CD4-positive, alpha-beta T cell treated with Interleukin-4 for 1 hour (primary cell): ENCODE data around the gene KRTAP29-1.

ENCODE experiments used
- DNase-seq, 2 donors: peaks; one replicate each; pipeline ENCODE4 v3.0.0-alpha.2; 2020 to 2022

The KRTAP29-1 gene

DNA sequence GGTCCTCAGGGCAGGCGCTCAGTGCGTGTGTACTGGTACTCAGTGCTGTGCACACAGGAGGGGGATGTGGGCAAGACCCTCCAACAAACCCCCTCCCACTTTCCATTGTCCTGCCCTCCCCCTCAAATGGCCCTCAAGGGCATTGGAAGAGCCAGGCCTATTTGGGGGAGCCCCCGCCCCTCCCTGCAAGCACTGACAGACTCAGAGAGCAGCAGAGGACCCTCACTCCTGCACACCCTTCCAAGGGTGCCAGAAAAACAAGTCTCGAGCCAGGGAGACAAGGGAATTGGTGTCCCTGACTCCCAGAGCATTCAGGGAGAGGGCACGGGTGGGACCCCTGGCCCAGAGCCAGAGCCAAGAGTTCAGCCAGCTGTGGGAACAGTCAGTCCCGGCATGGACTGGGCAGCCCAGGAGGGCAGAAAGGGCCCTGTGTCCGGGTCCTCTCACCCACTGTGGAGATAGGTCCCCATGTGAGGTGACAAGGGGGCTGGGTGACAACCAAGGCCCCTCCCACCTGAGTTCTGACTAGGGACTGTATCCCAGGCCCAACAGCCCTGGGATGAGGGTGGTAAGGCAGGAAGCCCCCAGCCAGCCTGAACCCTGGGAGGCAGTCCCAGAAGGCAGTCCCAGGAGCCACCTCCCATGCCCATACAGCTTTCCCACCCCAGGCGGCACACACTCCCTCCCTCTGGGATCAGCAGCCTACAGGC is 24.9 kb upstream of the KRTAP29-1 start:
- DNase-seq: no peak

DNA sequence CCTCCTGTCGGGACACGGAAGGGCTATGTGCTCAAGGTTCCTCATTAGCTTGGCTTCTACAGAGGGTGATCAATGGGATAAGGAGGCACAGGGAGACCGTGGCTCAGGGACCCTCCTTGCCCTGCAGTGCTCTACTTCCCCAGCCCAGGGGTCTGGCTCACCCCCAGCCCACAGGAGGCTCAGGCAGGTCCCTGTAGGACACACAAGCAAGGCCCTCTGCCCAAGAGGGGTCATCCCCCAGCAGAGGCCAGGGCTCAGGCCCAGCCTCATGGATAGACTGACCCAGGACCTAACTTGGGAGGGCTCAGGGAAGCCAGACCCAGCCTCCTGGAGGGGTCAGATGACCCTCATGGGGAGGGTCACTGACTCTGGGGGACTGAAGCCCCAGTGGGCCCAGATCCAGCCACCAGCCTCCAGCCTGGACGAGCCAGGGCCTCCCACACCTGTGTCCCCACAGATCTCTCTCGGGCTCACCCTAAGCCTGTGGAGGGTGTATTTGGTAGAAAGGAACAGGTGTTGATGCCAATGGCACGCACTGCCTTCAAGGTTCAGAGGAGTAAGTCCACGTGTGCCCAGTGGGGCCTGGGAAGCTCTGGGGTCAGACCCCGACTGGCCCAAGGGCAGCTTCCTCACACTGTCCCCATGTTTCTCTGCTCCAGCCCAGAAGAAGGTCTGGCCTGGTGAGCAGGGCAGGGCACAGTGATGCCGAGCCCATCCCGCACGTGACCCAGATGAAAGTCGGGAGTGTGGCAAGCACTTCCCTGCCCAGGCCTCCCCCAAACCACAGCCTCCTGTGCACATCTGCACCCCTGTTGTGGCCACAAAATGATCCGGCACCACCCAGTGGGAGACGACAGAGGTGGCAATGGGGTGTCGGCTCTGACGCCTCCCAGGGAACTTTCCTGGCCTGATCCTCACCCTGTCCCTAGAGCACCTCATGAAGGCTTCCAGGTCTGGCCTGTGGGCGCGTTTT is 23.8 kb upstream of the KRTAP29-1 start:
- DNase-seq: peak in 1 of 2 donors; percentile 43

DNA sequence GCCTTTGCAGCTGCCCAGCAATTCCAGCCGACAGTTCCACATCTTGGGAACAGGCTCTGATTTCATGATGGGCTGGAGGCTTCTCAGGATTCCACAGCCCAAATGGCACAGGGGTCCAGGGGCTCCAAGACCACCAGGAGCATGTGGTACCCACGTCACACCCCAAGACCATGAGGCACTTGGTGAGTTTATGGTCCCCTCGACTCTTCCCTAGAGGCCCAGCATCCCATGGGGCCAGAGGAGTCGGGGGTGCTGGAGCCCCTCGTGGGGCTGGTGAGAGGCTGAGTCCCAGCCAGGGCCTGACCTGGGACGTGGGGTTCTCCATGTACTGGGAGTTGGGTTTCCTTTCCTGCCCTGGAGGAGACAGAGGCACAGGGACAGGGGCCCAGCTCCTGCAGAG is 23.0 kb upstream of the KRTAP29-1 start:
- no peak for DNase-seq

DNA sequence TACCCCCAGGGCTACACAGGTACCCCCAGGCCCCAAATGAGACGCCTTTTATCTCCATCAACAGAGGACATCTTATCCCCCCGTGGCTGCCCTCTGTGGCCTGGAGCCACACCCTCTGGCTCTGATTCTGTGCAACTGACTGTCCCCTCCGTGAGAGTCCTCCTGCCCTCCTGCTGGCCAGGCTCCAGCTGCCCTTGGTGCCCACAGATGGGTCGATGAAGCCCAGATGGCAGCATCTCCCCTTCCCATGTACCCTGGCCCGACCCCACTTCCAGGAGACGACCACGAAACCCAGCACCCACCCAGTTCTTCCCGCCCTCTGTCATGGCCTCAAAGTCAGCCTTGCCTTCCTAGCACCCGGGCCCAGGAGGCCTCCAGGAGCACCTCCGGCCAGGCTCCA is 22.5 kb upstream of the KRTAP29-1 start:
- no peak for DNase-seq

DNA sequence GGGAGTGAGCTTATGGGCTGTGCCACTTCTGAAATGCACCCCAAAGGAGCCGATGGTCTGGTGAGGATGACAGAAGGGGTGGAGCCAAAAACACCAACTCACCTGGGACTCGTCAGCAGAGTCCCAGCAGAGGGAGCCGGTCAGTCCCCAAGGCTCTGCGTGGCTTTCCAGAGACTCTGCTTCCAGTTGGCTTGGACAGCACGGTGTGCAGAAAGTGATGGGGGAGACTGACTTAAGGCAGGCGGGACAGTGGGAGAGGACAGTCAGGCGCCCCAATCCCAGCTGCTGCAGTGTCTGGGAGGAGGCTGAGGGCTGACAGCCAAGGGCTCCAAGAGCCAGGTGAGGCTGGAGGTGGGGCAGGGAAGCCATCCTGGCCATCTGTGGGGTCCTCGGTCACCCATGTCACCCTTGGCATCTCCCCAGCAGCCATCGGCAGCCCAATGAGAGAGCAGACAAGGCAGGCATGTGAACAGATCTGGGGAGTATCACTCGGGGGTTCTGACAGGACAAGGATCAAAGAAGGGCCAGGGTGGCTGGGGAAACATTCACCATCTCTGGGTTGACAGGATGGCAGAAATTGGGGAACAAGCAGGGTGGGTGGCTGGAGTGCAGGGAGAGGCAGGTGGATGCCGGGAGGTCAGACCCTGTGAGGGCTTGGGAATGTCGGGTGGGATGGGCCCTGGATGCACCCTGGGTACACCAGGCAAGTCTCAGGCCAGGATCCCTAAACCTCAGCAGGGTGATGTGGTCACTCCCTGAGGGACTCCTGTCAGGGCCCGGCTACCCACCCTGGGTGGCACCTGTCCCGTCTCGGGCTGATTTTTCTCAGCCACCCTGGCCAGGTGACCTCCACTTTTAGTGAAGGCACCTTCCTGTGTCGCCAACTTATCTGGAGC is 21.8 kb upstream of the KRTAP29-1 start:
- no peak for DNase-seq

DNA sequence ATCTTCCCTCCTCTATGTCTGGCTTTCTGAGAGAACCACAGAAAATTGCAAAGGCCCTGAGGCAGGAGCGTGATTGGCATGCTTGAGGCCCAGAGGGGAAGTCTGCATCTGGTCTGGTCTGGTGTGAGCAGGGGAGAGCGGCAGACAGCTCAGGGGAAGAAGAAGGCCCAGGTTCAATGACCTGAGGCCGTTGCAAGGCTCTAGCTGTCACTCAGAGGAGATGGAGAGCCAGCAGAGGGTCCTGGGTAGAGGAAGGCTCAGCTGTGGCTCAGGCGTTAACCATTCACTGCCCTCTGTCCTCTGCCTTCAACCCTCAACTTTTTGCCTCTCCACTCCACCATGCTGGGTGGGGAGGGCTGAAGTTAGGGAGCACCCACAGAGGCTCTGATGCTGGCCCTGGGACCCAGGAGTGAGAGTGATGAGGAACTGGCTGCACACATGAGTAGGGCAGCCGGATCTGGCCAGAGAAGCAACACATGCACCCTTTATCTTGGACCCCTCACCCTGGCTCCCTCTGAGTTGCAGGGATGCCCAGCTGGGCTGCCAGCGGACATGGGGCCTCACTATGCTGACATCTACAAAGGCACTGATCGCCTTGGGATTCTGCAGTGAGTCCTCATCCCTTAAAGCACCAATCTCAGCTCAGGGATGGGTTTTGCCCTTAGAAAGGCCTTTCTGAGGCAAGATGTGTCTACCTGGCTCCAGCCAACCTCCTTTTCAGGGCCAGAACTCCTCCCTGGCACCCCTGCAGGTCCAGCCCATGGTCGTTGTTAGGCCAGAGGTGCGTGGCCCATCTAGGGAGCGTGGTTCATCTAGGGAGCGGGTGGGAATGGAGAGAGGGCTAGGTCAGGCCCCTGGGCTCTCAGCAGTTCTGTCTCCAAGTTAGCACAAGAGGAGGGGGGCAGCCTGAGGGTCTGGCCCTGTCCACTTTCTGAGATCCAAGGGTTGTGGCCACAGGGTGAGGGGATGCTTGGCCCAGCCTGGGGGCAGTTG is 20.5 kb upstream of the KRTAP29-1 start:
- DNase-seq: no peak

DNA sequence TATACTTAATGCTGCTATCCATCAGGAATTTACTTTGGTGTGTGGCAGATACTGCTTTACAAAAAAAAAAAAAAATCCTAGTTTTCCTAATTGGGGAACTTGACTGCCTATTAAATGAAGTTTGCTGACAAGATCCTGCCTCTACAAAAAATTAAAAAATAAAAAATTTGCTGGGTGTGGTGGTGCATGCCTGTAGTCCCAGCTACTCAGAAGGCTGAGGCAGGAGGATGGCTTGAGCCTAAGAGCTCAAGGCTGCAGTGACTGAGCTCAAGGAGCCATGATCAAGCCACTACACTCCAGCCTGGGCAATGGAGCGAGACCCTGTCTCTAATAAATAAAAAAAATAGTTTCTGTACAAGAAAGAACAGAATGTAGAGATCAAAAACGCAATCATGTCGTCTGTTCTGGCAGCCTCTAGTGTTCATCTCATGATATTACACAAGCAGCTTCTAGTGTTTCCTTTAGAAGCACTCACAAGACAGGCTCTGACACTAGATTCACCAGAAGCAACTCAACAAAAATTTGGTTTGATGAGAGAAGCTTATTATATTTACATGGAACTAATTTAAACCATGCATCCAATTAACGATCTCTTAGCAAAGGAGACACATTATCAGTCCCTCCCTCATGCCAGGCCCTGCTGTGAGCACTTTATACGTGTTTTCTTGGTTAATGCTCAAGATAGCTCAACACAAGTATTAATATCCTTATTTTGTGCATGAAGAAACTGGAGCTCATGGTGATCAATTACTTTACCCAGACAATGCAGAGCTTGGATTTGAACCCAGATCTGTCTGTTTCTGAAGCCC is 19.6 kb upstream of the KRTAP29-1 start:
- peak; percentile 28 to 67 for DNase-seq

DNA sequence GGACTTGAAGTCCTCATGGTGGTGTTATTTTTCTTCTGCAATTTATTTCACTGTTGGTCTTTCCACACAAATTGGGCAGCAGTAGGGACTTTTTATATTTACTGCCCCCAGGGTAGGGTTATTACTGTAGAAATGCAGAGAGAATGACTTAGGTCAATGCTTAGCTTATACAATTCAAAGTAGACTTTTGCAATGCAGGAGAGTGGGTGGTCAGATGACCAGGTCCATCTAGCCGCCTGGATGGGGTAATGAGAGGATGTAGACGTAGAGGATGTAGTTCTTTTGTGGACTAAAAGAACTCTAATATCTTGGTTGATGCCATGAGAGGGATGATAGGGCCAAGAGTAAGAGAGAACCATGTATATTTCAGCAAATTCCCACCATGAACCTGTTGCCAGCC is 15.6 kb upstream of the KRTAP29-1 start:
- no peak for DNase-seq

DNA sequence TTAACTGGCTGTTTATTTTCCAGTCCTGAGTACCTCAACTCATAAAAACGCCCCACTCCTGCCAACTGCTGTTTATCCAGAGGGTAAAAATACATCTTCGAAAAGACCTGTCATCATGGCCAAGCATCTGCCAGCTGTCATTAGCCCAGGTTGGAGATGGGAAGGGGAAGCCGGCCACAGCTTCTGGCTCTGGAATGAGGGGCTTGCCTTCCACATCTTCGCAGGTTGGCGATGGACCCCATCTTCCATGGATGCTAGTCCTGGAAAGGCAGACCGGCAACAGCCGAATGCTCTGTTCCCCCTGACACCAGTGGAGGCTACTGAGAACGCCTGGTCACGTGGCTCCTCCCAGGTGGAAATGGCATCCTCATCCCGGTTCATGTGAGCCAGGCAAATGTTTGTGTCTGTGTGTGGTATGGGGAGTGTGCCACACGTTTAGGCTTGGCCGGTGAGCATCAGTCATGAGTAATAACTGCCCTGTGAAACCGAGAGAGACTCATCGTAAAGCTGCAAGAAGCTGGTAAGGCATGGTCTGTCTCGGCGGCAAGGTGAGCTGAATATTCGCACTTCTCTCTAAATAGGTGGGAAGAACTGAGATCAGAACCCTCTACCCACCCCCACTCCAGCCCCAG is 13.3 kb upstream of the KRTAP29-1 start:
- no peak for DNase-seq

DNA sequence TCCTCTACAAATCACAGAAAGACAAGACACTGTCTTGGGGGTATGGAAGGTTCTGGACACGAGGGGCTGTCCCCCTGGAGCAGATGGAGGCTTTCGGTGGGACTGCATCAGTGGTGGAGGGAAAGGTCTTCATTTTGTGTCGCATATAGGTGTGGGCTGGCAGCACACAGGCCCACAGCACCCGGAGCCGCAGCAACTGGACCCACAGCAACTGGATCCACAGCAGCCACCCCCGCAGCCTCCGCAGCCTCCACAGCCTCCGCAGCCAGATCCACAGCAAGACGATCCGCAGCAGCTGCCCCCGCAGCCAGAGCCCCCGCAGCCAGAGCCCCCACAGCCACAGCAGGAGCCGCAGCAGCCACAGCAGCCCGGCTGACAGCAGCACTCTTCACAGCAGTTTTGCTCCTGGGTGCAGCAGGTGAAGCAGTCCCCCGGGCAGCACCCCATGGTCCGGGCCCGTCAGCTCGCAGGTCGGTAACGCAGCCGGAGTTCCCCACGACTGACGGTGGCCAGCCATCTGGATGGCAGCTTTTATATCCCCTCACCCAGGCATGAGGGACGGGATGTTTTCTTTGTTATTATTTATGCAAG is 12.6 kb upstream of the KRTAP29-1 start, which contains the start of gene KRTAP17-1:
TSS of gene KRTAP17-1 (minus strand) at position 507 of the 591 bp plus-strand sequence. CDS start at position 447, 60 bp downstream.
- no peak for DNase-seq

DNA sequence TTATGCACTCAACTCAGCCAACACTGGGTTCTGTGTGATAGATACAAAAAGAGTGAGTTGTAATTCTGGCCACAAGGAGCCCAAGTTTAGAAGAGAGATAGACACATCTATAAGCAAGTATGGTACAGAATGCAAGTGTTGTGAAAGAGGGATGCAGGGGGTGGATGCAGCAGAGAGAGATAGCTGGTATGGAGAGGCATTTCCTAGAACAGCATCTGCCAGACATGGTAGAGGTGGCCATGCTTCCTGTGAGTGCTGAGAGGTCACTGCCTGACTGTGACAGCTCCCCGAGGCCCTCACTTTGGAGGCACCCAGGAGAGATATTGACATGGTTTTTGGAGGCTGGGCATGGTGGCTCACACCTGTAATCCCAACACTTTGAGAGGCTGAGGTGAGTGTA is 8.5 kb upstream of the KRTAP29-1 start:
- no peak for DNase-seq

DNA sequence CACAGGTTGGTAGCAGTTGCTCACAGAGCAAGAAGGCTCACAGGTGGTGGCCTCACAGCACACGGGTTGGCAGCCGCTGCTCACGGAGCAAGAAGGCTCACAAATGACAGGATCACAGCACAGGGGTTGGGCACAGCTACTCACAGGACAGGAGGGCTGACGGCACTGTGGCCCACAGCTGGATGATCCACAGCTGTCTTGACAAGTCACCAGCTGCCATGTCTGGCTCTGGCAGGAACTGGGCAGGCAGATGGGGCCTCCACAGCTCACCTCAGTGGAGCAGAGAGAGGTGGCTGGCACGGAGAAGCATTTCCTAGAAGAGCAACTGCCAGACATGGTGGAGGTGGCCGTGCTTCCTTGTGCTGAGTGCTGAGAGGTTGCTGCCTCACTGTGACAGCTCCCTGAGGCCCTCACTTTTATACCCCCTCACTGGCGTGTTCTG is 6.3 kb upstream of the KRTAP29-1 start, which contains the start of gene KRTAP16-1:
TSS of gene KRTAP16-1 (minus strand) at position 392 of the 442 bp plus-strand sequence. CDS start at position 336, 56 bp downstream.
- peak; percentile 58 to 59 for DNase-seq

DNA sequence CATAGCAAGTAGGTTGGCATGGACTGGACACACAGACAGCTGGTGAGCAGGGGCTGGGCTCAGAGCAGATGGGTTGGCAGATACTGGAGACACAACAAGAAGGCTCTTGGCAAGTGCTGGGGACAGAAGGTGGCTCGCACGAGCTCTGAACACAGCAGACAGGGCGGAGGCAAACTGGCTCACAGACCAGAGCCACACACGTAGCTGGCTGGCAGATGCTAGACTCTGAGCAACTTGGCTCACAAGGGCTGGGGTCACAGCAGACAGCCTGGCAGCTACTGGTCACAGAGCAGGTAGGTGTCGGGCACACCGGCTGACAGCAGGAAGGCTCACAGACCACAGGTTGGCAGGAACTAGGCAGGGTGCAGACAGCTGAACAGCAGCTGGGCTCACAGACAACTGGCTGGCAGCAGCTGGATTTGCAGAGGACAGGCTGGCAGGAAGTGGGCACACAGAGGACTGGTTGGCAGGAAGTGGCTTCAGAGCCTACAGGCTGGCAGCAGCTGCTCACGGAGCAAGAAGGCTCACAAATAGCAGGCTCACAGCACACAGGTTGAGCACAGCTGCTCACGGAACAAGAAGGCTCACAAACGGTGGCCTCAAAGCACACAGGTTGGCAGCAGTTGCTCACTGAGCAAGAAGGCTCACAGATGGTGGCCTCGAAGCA is 5.7 kb upstream of the KRTAP29-1 start:
- DNase-seq: peak; percentile 88

DNA sequence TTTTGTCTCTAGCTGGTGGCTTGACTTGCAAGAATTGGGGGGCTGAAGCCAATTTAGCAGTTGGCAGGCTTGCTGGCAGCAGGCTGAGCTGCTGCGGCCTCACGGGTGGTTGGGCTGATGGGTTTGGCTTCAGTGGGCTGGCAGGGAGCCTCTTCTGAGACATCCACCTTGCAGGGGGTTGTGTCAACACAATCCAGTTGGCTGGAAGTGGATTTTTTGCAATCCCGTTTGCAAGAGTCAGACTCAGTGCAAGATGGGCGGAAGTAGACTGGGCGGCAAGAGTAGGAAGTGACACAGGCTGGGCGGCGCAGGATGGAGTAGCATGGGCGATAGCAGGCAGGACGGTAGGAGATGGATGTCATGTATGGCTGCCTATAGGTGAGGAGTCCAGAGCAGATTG is 5.0 kb upstream of the KRTAP29-1 start:
- DNase-seq: no peak

DNA sequence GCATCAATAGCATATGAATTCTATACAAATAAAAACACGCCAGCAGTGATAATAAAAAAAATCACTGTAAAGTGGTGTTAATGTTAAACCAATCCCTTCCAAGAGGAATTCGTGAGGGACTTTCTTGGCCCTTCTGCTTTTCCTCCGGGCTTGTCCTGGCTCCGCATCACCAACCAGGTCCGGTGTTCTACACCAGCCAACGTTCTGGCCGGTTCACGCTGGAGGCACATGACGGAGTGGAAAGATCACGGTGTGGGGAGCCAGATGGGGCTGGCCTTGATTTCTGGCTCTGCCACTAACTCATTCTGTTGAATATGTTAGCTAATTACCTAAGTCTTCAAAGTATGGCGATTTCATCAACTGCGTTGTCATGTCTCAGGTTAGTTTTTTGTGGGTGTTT is 1.4 kb upstream of the KRTAP29-1 start:
- DNase-seq: no peak

DNA sequence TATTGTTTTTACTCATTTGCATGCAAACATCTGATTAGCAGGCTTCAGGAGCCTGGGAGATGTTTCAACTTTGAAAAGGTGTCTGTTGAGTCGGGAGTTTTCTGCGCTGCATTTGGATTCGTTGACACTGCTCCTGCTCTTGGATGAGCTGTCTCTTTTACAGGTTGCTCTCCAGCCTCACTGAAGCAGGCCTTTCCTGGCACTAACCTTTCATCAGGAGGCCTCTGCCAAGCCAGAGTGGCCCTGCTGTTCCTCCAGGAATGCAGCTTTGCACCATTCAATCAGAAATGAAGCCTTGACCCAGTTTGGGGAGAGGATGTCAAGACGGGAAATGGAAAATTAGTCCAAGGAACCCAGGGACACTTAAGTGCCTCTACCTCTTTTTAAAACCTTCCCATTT is 330 bp upstream of the KRTAP29-1 start:
- no peak for DNase-seq

DNA sequence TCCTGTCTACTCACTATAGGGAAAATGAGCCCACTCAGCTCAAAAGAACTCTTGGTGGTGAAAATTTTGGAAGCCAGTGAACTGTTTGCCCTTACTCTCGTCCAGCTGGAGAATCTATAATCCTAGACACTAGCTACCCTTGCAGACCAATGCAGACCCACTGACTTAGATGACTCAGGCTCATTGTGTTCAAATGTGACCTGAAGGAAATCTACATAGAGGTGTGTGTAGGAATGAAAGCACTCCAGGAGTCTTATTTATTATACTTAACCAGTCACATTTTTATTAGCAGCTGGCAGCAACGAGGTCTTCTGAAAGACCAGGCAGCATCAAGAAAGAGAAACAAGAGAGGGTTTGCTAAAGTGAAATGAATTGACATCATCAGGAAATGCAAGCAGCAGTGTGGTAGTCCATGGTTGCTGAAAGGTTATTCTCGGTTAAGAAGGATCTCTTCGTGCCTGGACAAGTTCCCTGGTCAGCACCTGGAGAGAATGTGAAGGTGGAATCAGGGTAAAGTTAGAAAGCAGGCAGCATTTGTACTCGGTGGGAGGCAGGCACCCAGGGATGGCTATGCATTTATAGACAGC is 1.4 kb downstream of the KRTAP29-1 start:
- no peak for DNase-seq

DNA sequence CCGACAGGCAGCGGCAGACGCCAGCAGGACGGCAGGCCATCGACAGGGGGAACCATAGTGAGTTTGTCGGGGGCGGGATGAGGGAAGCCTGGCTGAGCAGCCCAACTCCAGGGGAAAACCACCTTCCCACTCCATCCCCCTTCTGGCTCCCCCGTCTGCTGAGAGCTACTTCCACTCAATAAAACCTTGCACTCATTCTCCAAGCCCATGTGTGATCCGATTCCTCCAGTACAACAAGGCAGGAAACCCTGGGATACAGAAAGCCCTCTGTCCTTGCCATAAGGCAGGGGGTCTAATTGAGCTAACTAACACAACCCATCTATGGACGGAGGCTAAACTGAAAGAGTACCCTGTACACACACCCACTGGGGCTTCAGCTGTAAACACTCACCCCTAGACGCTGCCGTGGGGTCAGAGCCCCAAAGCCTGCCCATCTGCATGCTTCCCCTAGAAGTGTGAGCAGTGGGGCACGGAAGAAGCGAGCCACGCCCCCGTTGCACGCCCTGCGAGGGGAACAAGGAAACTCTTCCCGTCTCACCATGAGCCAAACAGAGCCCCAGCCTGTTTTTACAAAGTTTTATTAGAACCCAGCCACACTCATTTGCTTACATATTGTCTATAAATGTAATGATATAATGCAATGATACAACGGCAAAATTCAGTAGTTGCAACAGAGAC is 4.1 kb downstream of the KRTAP29-1 start:
- DNase-seq: no peak
